ENCODE data around the gene COPS3.
"Not testable (repeated sequence)": the region's sequence is repeated elsewhere in the genome, so short reads cannot be mapped to it uniquely, and the experiment has no call there.

The COPS3 gene

DNA sequence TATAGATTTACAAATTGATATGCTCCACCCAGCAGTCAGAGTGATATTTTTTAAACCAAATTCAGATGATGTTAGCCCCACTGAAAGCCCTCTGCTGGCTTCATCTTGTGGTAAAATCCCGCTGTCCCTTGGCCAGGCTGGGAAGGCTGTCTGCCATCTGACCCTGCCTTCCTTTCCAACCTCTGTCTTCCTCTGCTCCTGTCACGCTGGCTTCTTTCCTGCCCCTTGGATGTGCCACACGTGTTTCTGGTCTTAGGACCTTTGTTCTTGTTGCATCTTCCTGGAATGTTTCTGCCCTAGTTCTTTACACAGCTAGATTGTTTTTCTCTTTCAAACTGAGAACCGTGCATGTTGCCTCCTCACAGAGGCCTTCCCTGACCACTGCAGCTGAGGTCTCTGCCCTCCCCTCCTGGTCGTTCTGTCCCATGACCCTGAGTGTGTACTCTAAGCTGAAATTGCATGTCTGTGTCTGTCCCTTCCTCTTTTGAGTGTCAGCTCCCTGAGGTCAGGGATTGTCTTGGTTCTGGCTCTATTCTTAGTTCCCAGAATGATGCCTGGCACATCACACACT is 33.5 kb upstream of the COPS3 start:
- H3K36me3 ChIP-seq (ENCODE audit: insufficient read depth, low read length), result peaks cover 6% of the 10 kb centered on the region
- H3K9me3 ChIP-seq (ENCODE audit: low read length), result peaks cover 6% of the 10 kb centered on the region
- no peaks in the 10 kb centered on the region for H3K27me3 ChIP-seq (ENCODE audit: insufficient read depth, low read length)
- no peak overlapping the region for H2AFZ ChIP-seq (ENCODE audit: low read depth, low read length)
- no peaks in the 10 kb centered on the region for H3K4me1 ChIP-seq (ENCODE audit: insufficient read depth, low read length)
- H3K4me3 ChIP-seq (ENCODE audit: low read length), result no peak overlapping the region

GRCh38 chr17:17313350-17313991 is 32.4 kb upstream of the COPS3 start:
- H3K4me1 ChIP-seq (ENCODE audit: insufficient read depth, low read length), result no peaks in the 10 kb centered on the region
- no peak overlapping the region for H3K4me3 ChIP-seq (ENCODE audit: low read length)
- peaks cover 10% of the 10 kb centered on the region for H3K36me3 ChIP-seq (ENCODE audit: insufficient read depth, low read length)
- H3K27me3 ChIP-seq (ENCODE audit: insufficient read depth, low read length), result no peaks in the 10 kb centered on the region
- peaks cover 9% of the 10 kb centered on the region for H3K9me3 ChIP-seq (ENCODE audit: low read length)
- H2AFZ ChIP-seq (ENCODE audit: low read depth, low read length), result no peak overlapping the region

GRCh38 chr17:17309356-17309755 is 28.3 kb upstream of the COPS3 start:
- Histone ChIP-seq H3K36me3 (ENCODE audit: insufficient read depth, low read length) (peaks cover 10% of the 10 kb centered on the region), H3K27me3 (ENCODE audit: insufficient read depth, low read length) (no peaks in the 10 kb centered on the region), H3K4me1 (ENCODE audit: insufficient read depth, low read length) (peaks cover 4% of the 10 kb centered on the region), H3K4me3 (ENCODE audit: low read length) (no peak overlapping the region), H3K9me3 (ENCODE audit: low read length) (peaks cover 9% of the 10 kb centered on the region), H2AFZ (ENCODE audit: low read depth, low read length) (no peak overlapping the region)

DNA sequence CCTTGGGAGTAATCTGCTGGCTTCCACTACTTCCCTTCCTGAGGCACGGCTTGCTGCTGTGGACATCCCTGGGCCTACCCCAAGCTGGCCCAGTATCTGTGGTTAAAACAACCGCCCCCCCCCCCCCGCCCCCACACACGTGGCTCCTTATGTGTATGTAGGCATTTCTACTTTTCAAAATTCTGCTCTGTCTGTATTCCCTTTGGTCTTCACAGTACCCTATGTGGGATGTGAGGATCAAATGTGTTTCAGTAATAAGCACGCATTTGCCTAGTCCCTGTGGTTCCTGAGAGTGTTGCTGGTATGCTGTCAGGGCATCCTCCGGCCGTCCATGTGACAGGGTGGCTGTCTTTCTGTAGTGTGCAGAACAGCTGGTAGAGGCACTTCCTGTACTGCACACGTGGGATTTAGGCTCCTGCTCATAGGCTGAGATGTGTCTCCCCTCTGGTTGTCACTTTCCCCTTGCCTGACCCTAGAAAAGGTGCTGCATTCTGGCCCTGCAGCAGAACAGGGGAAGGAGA is 24.3 kb upstream of the COPS3 start:
- H3K9me3 ChIP-seq (ENCODE audit: low read length), result peaks cover 5% of the 10 kb centered on the region
- peaks cover 4% of the 10 kb centered on the region for H3K36me3 ChIP-seq (ENCODE audit: insufficient read depth, low read length)

DNA sequence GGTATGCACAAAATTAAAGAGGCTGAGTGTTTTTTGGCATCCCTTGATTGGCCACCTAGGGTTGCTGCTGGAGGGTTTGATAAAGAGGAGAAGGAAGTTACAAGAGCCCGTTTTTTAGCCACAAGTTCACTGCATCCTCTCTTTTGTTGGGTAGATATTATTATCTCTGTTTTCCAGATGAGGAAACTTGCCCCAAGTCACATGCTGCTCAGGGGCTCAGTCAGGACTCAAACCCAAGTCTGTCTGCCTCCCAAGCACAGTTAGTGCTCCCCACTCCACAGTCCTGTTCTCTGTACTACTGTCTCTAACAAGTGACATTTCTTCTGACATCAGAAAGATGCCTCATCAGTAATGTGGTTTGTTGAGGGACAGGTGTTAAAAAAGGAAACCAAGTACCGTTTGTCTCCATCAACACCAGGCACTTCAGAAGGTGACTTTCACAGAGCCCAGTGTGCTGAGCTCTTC is 23.5 kb upstream of the COPS3 start:
- peak overlapping the region; percentile 69 for H3K4me3 ChIP-seq (ENCODE audit: low read length)
- H2AFZ ChIP-seq (ENCODE audit: low read depth, low read length), result no peak overlapping the region
- peaks cover 11% of the 10 kb centered on the region for H3K4me1 ChIP-seq (ENCODE audit: insufficient read depth, low read length)
- H3K9me3 ChIP-seq (ENCODE audit: low read length), result peaks cover 3% of the 10 kb centered on the region
- H3K36me3 ChIP-seq (ENCODE audit: insufficient read depth, low read length), result peaks cover 4% of the 10 kb centered on the region
- H3K27me3 ChIP-seq (ENCODE audit: insufficient read depth, low read length), result no peaks in the 10 kb centered on the region

More for the DNA sequence above, 24.3 kb upstream of the COPS3 start:
- Histone ChIP-seq H3K27me3 (ENCODE audit: insufficient read depth, low read length) (no peaks in the 10 kb centered on the region), H2AFZ (ENCODE audit: low read depth, low read length) (no peak overlapping the region), H3K4me3 (ENCODE audit: low read length) (no peak overlapping the region), H3K4me1 (ENCODE audit: insufficient read depth, low read length) (peaks cover 11% of the 10 kb centered on the region)

GRCh38 chr17:17303847-17304490 is 22.9 kb upstream of the COPS3 start:
- Histone ChIP-seq H3K4me3 (ENCODE audit: low read length) (peak overlapping the region; percentile 69), H3K4me1 (ENCODE audit: insufficient read depth, low read length) (peaks cover 11% of the 10 kb centered on the region), H3K9me3 (ENCODE audit: low read length) (peaks cover under 1% of the 10 kb centered on the region), H3K27me3 (ENCODE audit: insufficient read depth, low read length) (no peaks in the 10 kb centered on the region), H2AFZ (ENCODE audit: low read depth, low read length) (peak overlapping the region; percentile 70), H3K36me3 (ENCODE audit: insufficient read depth, low read length) (peaks cover under 1% of the 10 kb centered on the region)

GRCh38 chr17:17303010-17303846 is 22.2 kb upstream of the COPS3 start, which contains the start of gene NT5M:
TSS of gene NT5M (plus strand) at chr17:17303373. CDS start at chr17:17303551, 178 bp downstream.
- H3K4me1 ChIP-seq (ENCODE audit: insufficient read depth, low read length), result peaks cover 11% of the 10 kb centered on the region
- H3K4me3 ChIP-seq (ENCODE audit: low read length), result peak within 1 kb of the TSS; percentile 69
- H3K27me3 ChIP-seq (ENCODE audit: insufficient read depth, low read length), result no peaks in the 10 kb centered on the region
- H3K36me3 ChIP-seq (ENCODE audit: insufficient read depth, low read length), result no peaks in the 10 kb centered on the region
- H3K9me3 ChIP-seq (ENCODE audit: low read length), result no peaks in the 10 kb centered on the region
- H2AFZ ChIP-seq (ENCODE audit: low read depth, low read length), result peak within 1 kb of the TSS; percentile 70

DNA sequence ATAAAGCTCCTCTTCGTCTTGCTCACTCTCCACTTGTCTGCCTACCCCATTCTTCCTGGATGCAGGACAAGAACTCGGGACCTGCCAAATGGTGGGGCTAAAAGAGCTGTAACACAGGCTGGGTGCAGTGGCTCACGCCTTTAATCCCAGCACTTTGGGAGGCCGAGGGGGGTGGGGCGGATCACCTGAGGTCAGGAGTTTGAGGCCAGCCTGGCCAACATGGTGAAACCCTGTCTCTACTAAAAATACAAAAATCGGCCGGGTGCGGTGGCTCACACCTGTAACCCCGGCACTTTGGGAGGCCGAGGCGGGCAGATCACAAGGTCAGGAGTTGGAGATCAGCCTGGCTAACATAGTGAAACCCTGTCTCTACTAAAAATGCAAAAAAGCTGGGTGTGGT is 20.6 kb upstream of the COPS3 start:
- not testable (repeated sequence) for H3K9me3 ChIP-seq (ENCODE audit: low read length); H2AFZ ChIP-seq (ENCODE audit: low read depth, low read length); H3K36me3 ChIP-seq (ENCODE audit: insufficient read depth, low read length); H3K27me3 ChIP-seq (ENCODE audit: insufficient read depth, low read length); H3K4me3 ChIP-seq (ENCODE audit: low read length)
- H3K4me1 ChIP-seq (ENCODE audit: insufficient read depth, low read length), result peaks cover 11% of the 10 kb centered on the region

DNA sequence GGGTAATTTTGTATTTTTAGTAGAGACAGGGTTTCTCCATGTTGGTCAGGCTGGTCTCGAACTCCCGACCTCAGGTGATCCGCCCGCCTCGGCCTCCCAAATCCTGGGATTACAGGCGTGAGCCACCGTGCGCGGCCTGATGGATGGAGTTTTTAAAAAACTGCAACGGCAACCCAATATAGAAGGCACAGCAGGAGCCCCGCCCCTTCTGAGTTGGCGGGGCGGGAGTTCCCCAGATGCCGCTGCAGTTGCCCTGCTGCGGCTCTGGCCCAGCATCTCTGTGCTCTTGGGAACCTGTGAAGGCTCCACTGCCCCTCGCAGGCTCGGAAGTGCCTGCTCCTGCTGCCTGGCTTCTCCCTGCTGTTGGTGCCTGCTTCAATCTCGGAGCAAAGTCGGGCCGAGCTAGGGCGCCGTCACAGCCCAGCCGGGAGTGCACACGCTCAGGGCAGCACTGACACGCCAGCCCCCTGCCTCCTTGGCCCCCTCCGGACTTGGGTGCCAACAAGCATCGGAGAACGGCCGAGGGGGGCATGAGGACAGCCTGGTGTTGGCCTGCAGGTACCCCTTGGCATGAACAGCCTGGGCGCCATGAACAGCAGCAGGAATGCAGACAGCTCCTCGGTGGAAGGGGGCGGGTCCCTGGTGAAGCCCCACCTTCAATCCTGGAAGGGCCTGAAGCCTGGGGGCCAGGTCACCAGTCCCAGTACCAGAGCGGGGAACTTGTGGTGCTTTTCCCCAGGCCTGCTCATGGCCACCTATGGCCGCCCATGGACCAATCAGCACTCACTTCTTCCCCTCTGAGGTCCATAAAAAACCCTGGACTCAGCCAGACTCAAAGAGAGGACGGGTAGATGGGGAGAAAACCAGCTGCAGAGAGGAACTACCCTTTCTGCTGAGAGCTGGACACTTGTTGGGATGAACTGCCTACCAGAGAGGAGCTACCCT is 19.9 kb upstream of the COPS3 start:
- peaks cover 11% of the 10 kb centered on the region for H3K4me1 ChIP-seq (ENCODE audit: insufficient read depth, low read length)
- no peaks in the 10 kb centered on the region for H3K27me3 ChIP-seq (ENCODE audit: insufficient read depth, low read length)
- no peak overlapping the region for H2AFZ ChIP-seq (ENCODE audit: low read depth, low read length)
- no peaks in the 10 kb centered on the region for H3K9me3 ChIP-seq (ENCODE audit: low read length)
- H3K36me3 ChIP-seq (ENCODE audit: insufficient read depth, low read length), result no peaks in the 10 kb centered on the region
- H3K4me3 ChIP-seq (ENCODE audit: low read length), result peak overlapping the region; percentile 33

DNA sequence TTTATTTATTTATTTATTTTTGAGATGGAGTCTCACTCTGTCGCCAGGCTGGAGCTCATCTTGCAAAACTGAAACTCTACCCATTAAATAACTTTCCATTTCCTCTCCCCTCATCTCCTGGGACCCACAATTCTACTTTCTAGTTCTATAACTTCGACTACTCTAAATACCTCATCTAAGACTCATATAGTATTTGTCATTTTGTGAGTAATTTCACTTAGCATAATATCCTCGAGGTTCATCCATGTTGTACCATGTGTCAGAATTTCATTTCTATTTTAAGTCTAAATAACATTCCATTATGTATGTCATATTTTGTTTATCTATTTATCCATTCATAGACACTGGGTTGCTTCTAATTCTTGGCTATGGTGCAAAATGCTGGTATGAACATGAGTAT is 17.1 kb upstream of the COPS3 start:
- no peak overlapping the region for H2AFZ ChIP-seq (ENCODE audit: low read depth, low read length)
- no peaks in the 10 kb centered on the region for H3K9me3 ChIP-seq (ENCODE audit: low read length)
- H3K4me3 ChIP-seq (ENCODE audit: low read length), result no peak overlapping the region
- H3K27me3 ChIP-seq (ENCODE audit: insufficient read depth, low read length), result no peaks in the 10 kb centered on the region
- no peaks in the 10 kb centered on the region for H3K4me1 ChIP-seq (ENCODE audit: insufficient read depth, low read length)
- H3K36me3 ChIP-seq (ENCODE audit: insufficient read depth, low read length), result no peaks in the 10 kb centered on the region

DNA sequence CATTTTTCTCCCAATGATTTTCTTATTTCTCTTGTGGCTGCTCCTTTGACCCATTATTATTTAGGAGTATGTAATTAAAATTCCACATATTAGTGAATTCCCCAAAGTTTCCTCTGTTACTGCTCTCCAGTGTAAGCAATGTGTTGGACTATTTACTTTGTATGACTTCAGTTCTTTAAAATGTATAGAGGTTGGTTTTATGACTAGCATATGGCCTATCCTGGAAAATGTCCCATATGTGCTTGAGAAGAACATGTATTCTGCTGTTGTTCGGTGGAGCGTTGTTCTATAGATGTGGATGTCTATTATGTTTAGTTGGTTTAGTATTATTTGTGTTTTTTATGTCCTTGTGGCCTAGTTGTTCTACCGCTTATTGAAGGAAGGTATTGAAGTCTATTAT is 16.2 kb upstream of the COPS3 start:
- no peaks in the 10 kb centered on the region for H3K4me1 ChIP-seq (ENCODE audit: insufficient read depth, low read length)
- no peaks in the 10 kb centered on the region for H3K27me3 ChIP-seq (ENCODE audit: insufficient read depth, low read length)
- no peaks in the 10 kb centered on the region for H3K9me3 ChIP-seq (ENCODE audit: low read length)
- no peak overlapping the region for H2AFZ ChIP-seq (ENCODE audit: low read depth, low read length)
- H3K4me3 ChIP-seq (ENCODE audit: low read length), result no peak overlapping the region
- no peaks in the 10 kb centered on the region for H3K36me3 ChIP-seq (ENCODE audit: insufficient read depth, low read length)

DNA sequence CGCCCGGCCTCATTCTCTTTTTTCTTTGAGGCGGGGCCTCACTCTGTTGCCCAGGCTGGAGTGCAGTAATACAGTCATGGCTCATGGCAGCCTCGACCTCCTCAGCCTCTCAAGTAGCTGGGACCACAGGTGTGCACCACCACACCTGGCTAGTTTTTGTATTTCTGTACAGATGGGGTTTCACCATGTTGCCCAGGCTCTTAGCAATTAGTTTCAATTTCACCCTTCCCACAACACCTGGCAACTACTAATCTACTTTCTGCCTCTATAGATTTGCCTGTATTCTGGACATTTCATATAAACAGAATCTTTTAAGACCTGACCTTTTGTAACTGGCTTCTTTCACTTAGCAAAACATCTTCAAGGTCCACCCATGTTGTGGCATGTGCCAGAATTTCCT is 14.1 kb upstream of the COPS3 start:
- Histone ChIP-seq H3K4me3 (ENCODE audit: low read length) (no peak overlapping the region), H3K9me3 (ENCODE audit: low read length) (no peaks in the 10 kb centered on the region), H3K4me1 (ENCODE audit: insufficient read depth, low read length) (no peaks in the 10 kb centered on the region), H3K36me3 (ENCODE audit: insufficient read depth, low read length) (no peaks in the 10 kb centered on the region), H2AFZ (ENCODE audit: low read depth, low read length) (no peak overlapping the region), H3K27me3 (ENCODE audit: insufficient read depth, low read length) (no peaks in the 10 kb centered on the region)

Data from neuron (in vitro differentiated cells).